Femur (tissue), 1 donor: ENCODE results near the gene S100A11.
A peak's percentile ranks its signal among the peaks of the same experiment; 100 is the strongest.
"Not testable (repeated sequence)": the region's sequence is repeated elsewhere in the genome, so short reads cannot be mapped to it uniquely, and the experiment has no call there.

Source experiments
- DNase-seq: peaks from one replicate; pipeline ENCODE4 v3.0.0-alpha.2; 2017

The S100A11 gene

GRCh38 chr1:152036267-152037216 is at the start of gene S100A11:
TSS of gene S100A11 (minus strand) at chr1:152037004. CDS start at chr1:152036915, 89 bp downstream.
- peak; percentile 94 for DNase-seq

DNA sequence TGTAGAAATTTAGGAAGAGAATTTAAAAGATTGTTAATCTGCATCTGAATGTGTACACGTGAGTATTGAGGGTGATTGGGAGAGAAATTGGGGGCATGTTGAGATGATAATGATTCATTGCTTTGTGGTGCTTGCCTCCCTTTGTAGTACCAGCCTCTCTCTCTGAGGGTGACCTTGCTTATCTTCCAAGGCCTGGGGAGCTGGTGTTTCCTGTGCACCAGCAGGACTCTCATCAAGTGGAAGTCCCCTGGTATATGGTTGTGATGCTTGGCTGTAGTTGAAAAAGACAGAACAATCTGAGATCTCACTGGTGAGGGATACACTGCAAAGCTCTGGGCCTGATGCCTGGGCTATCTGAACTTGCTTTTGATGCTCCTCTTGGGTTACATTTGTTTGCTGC is 48.0 kb upstream of the S100A11 start:
- DNase-seq: no peak

DNA sequence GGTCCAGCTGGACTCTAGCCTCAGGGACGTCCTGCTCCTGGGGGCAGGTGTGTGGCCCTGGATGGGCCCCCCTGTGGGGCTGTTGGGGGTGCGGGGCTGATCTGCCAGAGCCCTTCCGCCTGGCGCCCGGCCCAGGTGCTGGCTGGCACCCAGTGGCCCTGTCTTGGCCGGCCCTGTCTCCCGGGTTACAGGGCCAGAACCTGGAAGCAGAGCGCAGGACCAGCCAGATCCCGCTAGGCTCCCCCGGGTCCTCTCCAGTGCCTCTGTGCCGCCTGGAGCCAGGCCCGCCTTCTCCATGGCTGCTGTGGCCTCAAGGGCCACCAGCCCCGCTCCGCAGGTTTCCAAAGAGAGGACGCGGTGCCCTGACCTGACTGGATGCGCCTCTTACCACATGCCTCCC is 44.2 kb upstream of the S100A11 start:
- not testable (repeated sequence) for DNase-seq

GRCh38 chr1:152080494-152080893 is 43.7 kb upstream of the S100A11 start:
- not testable (repeated sequence) for DNase-seq

- DNase-seq: no peak
These were observed 42.1 kb upstream of the S100A11 start for GRCh38 chr1:152078831-152079441.

DNA sequence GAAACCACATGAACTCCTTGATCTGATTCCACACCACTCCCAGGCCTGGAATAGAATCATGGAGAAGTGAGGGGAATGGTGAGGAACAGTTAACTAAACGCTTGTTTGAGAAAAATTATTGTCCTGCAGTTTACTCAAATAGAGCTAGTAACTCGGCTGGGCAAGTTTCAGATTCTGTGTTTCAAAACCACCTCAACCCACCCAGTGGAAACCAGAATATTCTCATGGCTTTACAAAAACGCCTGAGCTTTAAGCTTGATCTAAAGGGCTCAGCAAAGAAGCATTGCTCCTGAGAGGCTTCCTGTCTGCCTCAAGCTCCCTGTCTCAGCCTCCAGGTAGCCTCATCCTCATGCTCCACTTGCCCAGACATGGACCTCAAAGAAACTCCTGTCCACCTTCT is 35.5 kb upstream of the S100A11 start:
- DNase-seq: no peak

DNA sequence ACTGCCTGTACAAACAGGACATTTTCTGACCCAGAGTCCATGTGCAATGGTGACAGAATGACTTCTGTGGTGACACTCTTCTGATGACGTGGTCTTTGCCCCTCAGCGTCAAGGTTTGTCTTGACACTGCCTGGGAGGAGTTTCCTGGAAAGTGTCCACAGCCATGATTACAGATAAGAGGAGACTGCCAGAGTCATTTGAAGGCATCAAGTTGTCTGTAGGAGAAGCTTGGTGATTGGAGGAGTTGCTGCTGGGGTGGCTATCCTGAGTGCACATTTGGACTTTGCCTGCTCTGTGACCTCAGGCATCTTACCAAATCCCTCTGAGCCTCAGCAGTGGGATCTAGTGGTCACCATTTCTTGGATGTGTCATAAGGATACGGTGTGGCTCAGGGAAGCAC is 34.3 kb upstream of the S100A11 start:
- DNase-seq: no peak

DNA sequence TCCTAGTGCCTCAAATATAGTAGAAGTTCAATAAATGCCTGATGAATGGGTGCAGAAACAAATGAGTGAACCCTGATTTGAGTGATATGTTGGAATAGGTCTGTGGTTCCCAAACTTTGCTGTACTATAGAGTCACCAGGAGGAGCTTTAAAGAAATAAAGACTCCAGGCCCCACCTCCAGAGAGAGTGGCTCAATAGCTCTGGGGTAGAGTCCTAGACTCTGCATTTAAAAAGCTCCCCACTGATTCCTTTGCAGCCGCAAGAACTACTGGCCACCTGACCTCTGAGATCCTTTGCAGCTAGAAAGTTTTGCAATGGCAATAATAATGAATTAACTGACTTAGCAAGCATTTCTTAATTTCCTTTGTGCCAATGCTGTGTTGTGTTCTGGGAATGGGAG is 31.1 kb upstream of the S100A11 start:
- DNase-seq: no peak

DNA sequence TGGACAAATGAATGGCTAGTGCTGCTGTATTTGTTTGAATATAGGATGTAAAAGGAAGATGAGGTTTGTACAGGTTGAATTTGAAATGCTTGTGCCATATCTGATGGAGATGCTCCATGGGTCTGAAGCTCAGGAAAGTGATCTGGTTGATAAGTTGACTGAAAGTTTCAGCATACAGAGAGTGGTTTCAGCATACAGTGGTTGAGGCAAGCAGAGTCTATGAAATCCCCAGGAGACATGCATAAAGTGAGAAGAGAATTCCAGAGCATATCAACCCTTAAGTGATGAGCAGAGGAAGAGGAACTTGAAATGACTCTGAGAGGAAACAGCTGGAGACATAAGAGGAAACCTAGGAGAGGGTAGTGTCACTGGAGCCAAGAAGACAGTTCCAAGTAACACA is 30.3 kb upstream of the S100A11 start:
- DNase-seq: no peak

- no peak for DNase-seq
These were observed 25.1 kb upstream of the S100A11 start for GRCh38 chr1:152061952-152062351.

DNA sequence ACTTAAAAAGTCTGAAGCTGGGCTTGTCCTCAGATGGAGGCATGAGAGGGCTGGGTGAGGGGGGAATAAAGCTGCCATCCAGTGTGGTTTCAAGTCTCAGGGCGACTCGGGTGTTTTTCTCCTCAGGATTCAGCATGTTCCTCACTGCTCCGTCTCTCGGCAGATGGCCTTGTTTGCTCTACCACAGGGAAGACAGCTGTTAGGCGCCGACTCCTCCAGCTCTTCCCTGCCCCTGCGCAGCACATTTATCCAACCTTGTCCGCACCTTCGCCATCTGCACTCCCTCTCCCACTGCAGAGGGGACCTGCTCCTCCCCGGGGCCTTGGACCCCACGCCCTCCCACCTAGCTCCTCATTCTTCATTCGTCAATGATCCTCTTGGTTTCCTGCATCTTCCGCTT is 16.6 kb upstream of the S100A11 start:
- no peak for DNase-seq

- peak; percentile 85 for DNase-seq
These were observed 15.8 kb upstream of the S100A11 start for GRCh38 chr1:152052606-152053005.

- DNase-seq: no peak
These were observed 14.3 kb upstream of the S100A11 start for GRCh38 chr1:152050886-152051675.

GRCh38 chr1:152049291-152050083 is 12.7 kb upstream of the S100A11 start:
- DNase-seq: no peak

DNA sequence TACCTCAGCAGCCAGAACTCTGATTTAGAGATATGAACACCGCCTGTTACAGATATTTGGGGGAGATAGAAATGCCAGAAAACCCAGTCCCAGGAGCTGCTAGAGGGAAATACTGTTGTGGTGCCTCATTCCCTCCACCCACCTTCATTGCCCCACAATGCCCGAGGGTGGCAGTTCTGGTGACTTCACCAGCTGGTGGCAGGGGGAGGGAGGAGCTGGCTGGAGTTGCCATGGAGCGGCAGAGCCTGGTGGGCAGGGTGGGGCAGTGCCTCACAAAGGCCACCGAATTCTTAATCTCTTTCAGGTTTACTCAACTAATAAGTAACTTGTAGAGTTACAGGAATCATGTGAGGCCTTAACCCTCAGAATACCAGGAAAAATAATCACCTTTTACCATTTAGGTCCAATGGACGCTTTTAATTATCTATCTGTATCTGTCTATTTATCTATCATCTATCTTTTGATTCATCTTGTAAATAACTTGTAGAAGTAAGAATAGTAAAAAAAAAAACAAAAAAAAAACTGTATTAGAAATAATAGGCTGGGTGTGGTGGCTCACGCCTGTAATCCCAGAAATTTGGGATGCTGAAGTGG is 11.7 kb upstream of the S100A11 start:
- peak; percentile 54 for DNase-seq

GRCh38 chr1:152047730-152048415 is 11.1 kb upstream of the S100A11 start:
- DNase-seq: peak; percentile 91

GRCh38 chr1:152047413-152047729 is 10.6 kb upstream of the S100A11 start:
- DNase-seq: no peak

DNA sequence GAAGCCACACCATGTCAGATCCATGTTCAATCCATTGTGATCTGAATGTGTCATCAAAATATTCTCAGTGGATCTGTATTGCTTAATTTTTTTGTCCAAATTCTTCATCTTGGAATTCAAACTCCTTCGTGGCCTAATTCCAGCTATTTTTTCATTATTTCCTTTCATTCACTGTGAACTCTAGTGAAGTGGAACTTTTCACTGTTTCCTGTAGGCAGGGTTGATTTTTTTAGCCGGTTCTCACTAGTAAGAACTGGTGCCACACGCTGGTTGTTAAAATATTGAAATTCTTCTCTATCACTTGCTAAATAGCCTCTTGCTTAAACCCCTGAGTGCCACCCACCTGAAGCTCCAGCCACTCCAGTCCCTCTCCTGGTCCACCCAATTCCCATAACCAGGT is 7.6 kb upstream of the S100A11 start:
- DNase-seq: no peak

GRCh38 chr1:152043870-152044269 is 7.1 kb upstream of the S100A11 start:
- DNase-seq: no peak

- no peak for DNase-seq
These were observed 5.2 kb upstream of the S100A11 start for GRCh38 chr1:152042030-152042429.

DNA sequence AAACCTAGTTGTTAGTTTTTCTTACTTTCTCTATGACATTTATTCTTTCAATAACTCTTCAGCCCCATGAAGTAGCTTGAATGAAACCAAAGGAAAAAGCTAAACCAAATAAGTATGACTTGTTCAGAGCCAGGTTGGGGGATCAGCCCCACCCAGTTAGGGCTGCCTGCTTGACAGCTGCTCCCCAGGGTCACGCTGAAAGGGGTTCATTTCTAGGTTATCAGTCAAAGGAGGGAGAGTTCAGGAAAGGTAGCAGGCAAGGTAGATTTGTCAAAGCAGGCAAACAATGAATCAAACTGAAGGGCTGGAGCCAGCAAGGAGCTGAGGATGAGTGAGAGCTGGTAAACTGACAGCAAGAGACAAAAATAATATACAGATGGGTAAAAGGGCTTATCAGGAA is 3.1 kb upstream of the S100A11 start:
- no peak for DNase-seq

DNA sequence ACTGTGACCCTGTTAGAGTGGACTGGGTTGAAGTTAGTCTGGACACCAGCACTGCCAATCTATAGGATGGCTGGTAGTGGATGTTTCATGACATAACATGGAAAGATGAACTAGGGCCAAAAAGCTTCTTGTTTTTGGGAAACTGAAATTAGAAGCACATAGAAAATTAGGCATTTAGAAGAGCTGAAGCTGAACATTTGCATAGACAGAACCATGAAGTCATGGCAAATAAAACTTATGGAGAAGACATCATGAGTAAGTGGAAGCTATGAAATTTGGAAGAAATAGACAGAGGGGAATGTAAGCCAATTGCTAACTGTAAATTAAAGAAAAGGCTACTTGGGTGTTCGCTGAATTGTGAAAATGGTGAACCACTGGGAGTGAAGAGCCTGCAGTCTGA is 2.7 kb upstream of the S100A11 start:
- DNase-seq: no peak
